Neural crest cell (in vitro differentiated cells): ENCODE results near the gene GRID2IP. TPM values are rescaled to one million over a fixed set of nuclear protein-coding genes. Genes with fewer than 3 reads are reported as not detected.

Experiments
- DNase-seq: peaks from one replicate; pipeline ENCODE4 v3.0.0; 2021; ENCODE audit warnings: low read depth, mixed read lengths, low spot score
- H3K27ac Mint-ChIP-seq: one replicate; pipeline ENCODE4 v1.8.0; 2021; ENCODE audit warnings: mild to moderate bottlenecking, mixed read lengths; ENCODE audit not compliant: unreplicated experiment
- H3K27me3 Mint-ChIP-seq: 2 replicates; pipeline ENCODE4 v1.8.0; 2021; ENCODE audit warnings: low read depth, mild to moderate bottlenecking, mixed read lengths
- H3K36me3 Mint-ChIP-seq: 2 replicates; pipeline ENCODE4 v1.8.0; 2021; ENCODE audit warnings: low read depth, mild to moderate bottlenecking, mixed read lengths
- H3K4me1 Mint-ChIP-seq: 2 replicates; pipeline ENCODE4 v1.8.0; 2021; ENCODE audit warnings: mixed read lengths
- H3K4me3 Mint-ChIP-seq: one replicate; pipeline ENCODE4 v1.8.0; 2021; ENCODE audit warnings: mild to moderate bottlenecking, mixed read lengths
- H3K9me3 Mint-ChIP-seq: 2 replicates; pipeline ENCODE4 v1.8.0; 2021; ENCODE audit warnings: mixed read lengths
- total RNA-seq: library from RNA; stranded (reverse); gene quantifications from 2 replicates; pipeline ENCODE4 v1.2.1, GENCODE V29; 2021
- TF ChIP-seq, protein P1 (sequence below): fragments of 200-600 bp; sonication (generic); conservative IDR thresholded peaks from 2 replicates; pipeline ENCODE4 v1.5.0; 2021; ENCODE audit warnings: antibody characterized with exemption, mild to moderate bottlenecking

The GRID2IP gene
- total RNA-seq, 1 donor from 2014 or later: 0.54 TPM

DNA sequence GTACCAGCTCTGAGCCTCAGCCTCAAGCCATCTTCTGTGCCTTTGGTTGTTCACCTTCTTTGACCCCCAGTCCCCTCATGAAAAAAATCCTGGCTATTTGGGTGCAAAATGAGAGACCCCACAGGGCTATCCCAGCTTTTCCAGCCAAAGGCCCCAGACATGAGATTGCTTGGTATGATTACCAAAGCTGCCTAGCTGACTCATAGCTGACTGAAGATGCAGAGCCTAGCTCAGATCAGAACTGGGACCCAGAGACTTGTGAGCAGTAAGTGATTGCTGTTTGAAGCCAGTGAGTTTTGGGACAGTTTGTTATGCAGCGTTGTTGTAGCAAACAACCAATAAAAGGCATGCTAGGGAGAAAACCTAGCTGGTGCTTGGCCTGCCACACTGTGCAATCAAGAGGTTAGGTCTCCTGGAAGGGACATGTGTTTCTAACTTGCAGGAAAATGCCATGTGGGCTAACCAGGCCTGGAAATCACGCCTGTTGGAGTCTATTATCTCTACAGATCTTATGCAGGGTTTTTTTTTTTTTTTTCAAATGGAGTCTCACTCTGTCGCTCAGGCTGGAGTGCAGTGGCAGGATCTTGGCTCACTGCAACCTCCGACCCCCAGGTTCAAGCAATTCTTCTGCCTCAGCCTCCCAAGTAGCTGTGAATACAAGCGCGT is 55.5 kb downstream of the GRID2IP start:
- peaks cover 11% of the 10 kb centered on the region for H3K27me3 Mint-ChIP-seq
- no peaks in the 10 kb centered on the region for H3K9me3 Mint-ChIP-seq
- H3K4me1 Mint-ChIP-seq: no peaks in the 10 kb centered on the region
- DNase-seq: no peak
- TF ChIP-seq, protein P1, sequence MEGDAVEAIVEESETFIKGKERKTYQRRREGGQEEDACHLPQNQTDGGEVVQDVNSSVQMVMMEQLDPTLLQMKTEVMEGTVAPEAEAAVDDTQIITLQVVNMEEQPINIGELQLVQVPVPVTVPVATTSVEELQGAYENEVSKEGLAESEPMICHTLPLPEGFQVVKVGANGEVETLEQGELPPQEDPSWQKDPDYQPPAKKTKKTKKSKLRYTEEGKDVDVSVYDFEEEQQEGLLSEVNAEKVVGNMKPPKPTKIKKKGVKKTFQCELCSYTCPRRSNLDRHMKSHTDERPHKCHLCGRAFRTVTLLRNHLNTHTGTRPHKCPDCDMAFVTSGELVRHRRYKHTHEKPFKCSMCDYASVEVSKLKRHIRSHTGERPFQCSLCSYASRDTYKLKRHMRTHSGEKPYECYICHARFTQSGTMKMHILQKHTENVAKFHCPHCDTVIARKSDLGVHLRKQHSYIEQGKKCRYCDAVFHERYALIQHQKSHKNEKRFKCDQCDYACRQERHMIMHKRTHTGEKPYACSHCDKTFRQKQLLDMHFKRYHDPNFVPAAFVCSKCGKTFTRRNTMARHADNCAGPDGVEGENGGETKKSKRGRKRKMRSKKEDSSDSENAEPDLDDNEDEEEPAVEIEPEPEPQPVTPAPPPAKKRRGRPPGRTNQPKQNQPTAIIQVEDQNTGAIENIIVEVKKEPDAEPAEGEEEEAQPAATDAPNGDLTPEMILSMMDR: no peak
- no peak overlapping the region for H3K27ac Mint-ChIP-seq
- no peaks in the 10 kb centered on the region for H3K36me3 Mint-ChIP-seq
- H3K4me3 Mint-ChIP-seq: no peak overlapping the region

DNA sequence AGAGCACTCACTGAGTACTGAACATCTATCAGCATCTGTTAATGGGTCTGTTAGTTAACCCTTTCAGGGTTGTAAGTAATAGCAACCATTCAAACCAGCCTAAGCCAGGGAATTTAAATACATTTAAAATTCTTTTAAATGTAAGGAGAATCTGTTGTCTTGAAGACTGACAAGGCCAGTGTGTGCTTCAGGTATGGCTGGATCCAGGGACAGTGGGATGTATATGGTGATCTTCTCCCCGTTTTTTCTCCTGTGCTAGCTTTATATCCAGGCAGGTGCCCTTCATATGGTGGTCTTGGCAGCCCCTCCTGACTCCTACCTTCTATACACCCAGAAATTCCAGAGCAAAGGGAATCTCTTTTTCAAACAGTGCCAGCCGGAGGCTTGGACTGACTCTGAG is 56.9 kb downstream of the GRID2IP start:
- Mint-ChIP-seq H3K9me3 (no peaks in the 10 kb centered on the region), H3K4me3 (no peak overlapping the region), H3K27ac (peak overlapping the region; percentile 19), H3K4me1 (no peaks in the 10 kb centered on the region), H3K27me3 (peaks cover 11% of the 10 kb centered on the region), H3K36me3 (no peaks in the 10 kb centered on the region)
- TF ChIP-seq, protein P1: no peak
- no peak for DNase-seq

DNA sequence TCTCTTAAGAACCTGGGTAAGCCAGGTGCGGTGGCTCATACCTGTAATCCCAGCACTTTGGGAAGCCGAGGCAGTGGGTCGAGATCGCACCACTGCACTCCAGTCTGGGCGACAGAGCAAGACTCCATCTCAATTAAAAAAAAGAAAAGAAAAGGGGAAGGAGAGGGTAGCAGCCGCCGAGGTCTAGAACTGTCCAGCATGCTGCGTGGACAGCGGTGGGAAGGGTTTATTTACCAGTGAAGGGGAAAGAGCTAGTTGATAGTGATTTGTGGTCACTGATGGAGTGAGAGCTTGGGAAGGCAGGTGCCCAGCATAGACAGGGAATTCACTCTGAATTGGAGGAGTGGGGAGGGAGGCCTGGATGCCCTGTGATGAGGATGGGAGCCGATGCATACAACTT is 60.1 kb downstream of the GRID2IP start:
- no peaks in the 10 kb centered on the region for H3K4me1 Mint-ChIP-seq
- H3K4me3 Mint-ChIP-seq: no peak overlapping the region
- peaks cover 11% of the 10 kb centered on the region for H3K27me3 Mint-ChIP-seq
- H3K9me3 Mint-ChIP-seq: no peaks in the 10 kb centered on the region
- TF ChIP-seq, protein P1: no peak
- no peak for DNase-seq
- no peak overlapping the region for H3K27ac Mint-ChIP-seq
- no peaks in the 10 kb centered on the region for H3K36me3 Mint-ChIP-seq

DNA sequence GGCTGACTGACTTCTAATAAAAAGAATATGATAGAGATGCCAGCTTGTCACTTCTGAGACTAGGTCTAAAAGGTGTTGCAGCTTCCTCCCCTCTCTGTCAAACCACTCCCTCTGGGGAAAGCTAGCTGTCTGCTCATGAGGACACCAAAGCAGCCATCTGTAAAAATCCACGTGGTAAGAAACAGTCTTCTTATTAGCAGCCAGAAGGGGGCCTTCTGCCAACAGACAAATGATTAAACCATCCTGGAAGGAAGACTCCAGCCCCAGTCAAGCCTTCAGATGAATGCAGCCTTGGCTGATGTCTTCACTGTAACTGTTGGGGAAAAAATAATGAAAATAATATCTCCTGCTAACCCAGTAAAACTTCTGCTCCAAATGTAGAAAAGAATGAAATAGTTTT is 61.6 kb downstream of the GRID2IP start:
- Mint-ChIP-seq H3K9me3 (no peaks in the 10 kb centered on the region), H3K4me1 (peaks cover 1% of the 10 kb centered on the region), H3K36me3 (no peaks in the 10 kb centered on the region), H3K27ac (no peak overlapping the region), H3K4me3 (no peak overlapping the region), H3K27me3 (peaks cover 11% of the 10 kb centered on the region)
- TF ChIP-seq, protein P1: peak; percentile 23
- no peak for DNase-seq

DNA sequence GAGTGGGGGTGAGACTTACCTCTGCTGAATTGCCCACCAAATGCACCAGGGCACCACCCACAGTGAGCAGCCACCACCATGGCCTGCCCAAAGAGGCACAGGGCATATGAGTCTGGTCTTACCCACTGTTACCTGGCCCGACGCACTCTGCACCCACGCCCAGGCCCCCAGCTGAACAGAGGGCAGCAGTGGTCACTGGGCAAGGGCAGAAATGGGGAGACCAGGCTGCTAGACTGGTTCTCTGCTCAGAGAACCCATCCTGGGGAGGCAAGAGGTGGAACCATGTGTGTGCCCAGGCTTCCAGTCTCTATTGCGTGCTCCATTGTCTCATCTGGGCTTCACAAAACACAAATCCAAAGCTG is 64.1 kb downstream of the GRID2IP start:
- no peaks in the 10 kb centered on the region for H3K9me3 Mint-ChIP-seq
- peaks cover 6% of the 10 kb centered on the region for H3K27me3 Mint-ChIP-seq
- no peak for DNase-seq
- TF ChIP-seq, protein P1: no peak
- peaks cover 16% of the 10 kb centered on the region for H3K4me1 Mint-ChIP-seq
- H3K4me3 Mint-ChIP-seq: peak overlapping the region; percentile 31
- no peak overlapping the region for H3K27ac Mint-ChIP-seq
- H3K36me3 Mint-ChIP-seq: no peaks in the 10 kb centered on the region
